Measurements from ENCODE around the gene ATRN.

DNA sequence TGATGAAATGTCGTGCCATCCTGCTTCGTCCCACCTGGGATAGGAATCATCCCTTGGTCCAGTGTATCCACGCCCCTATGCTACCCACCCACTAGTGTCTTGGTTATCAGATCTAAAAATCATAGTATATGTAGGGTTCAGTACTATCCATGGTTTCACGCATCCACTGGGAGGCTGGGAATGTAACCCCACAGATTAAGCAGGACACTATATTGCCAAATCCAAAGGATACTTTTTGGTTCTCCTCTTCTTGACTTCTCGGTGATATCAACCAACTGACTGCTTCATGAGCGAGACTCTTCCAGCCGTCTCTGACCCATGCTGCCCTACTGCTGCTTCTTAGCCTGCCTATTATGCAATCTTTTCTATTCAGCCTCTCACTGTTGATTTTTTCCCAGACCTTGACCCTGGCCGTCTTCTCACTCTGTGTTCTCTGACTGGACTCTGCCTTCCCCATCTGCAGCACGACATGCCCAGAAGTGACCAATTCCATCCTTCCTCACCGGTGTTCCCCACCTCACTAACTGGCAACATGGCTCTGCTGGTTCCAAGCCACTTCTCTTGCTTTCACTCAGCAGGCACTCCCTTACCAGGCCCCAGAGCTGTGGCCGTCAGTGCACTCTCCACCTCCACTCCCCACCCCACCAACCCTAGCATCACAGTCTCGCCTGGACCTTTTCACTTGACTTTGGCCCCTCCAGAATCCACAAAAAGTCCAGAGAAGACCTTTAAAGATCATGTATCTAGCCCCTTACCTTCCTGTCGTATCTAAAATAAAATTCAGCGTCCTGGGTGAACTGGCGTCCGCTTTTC, 157.9 kb downstream of the ATRN start:
- no peak for TF ChIP-seq HDGF (IDR thresholded peaks at IDR 0.05; ENCODE audit: borderline replicate concordance)
- no peak for TF ChIP-seq ARNT (IDR thresholded peaks at IDR 0.05)
- TF ChIP-seq SP1 (IDR thresholded peaks at IDR 0.05): no peak
- no peak for TF ChIP-seq NFRKB (IDR thresholded peaks at IDR 0.05)
- TF ChIP-seq BHLHE40 (IDR thresholded peaks at IDR 0.05; ENCODE audit: borderline replicate concordance): no peak
- TF ChIP-seq FOXA1 (IDR thresholded peaks at IDR 0.05): no peak
- no peak for TF ChIP-seq ZNF384 (IDR thresholded peaks at IDR 0.05)
- TF ChIP-seq L3MBTL2 (conservative IDR thresholded peaks at IDR 0.05): no peak
